HG02571 (cell line): ENCODE measurements around the gene ST3GAL4.
A peak's percentile ranks its signal among the peaks of the same experiment; 100 is the strongest.

Experiments used
- ATAC-seq: cut with Tn5 transposase; IDR thresholded peaks from one replicate; pipeline ENCODE4 v1.9.1; 2021; ENCODE audit warnings: mild to moderate bottlenecking, moderate library complexity; ENCODE audit not compliant: unreplicated experiment

ST3GAL4 gene

GRCh38 chr11:126403022-126403581 is 47.6 kb downstream of the ST3GAL4 start:
- ATAC-seq, result no peak

DNA sequence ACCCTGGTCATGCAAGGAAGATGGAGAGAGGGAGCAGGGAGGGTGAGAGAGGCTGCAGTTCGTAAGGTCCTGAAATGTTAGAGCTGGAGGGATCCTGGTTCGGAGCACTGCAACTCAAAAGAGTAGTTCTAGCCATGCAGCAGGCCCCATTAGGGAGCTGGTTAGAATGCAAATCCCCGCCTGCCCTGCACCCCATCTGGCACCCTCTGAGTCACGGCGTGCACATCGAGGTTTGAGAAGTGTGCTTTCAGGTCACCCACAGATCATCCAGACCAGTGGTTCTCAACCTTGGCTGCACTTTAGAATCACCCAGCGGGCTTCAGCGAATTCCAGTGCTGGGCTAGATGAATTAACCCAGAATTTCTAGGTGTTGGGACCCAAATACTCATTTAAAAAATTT is 48.2 kb downstream of the ST3GAL4 start:
- ATAC-seq, result peak; percentile 98

DNA sequence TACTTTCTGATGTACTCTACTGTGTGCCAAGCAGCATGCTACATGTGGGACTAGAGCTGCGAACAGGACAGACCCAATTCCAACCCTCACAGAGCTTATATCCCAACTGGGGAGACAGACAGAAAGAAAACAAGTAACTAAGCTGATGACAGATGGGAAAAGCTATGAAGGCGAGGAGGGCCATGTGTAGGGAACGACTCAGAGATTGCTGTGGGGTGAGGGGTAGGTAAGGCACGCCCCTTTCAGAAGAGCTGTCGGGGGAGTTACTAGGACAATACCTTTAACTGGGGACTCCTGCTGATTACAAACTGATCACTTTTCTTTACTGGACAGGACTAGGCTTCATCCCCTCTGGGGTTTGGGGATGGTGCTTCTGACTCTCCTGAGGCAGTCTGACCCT is 48.9 kb downstream of the ST3GAL4 start:
- ATAC-seq, result no peak

GRCh38 chr11:126405374-126405773 is 49.9 kb downstream of the ST3GAL4 start:
- no peak for ATAC-seq

DNA sequence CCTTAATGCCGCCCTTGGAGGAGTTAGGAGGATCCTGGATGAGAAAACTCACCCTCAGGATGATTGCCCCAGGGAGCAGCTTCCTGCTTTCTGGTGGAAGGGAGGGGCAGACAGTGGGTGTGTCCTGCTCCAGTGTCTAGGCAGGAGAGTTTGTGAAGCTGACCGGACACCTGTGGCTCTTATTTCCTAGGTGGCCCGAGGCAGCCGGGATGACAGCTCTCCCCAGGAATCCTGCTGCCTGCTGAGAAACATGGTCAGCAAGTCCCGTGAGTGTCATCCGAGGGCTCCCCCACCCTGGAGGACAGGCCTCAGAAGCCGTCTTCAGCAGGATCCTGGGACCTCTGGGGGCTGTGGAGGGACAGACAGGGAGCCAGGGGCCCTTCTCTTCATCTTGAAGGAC is 50.4 kb downstream of the ST3GAL4 start:
- no peak for ATAC-seq

DNA sequence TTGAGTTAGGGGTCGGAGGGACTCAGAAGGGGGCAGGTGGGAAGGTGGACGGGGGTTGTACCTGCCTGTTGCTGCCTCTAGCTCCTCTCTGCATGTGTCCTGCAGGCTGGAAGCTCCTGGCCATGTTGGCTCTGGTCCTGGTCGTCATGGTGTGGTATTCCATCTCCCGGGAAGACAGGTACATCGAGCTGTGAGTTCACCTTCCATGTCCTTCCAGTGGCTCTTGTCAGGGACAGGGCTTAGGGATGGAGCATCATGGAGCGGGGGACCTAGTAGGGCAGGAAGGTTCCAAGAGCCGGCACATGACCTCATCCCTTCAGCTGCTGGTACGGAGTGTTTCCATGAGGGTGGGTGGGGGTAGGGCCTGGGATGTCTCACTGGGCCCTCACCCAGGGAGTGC is 50.9 kb downstream of the ST3GAL4 start:
- no peak for ATAC-seq

DNA sequence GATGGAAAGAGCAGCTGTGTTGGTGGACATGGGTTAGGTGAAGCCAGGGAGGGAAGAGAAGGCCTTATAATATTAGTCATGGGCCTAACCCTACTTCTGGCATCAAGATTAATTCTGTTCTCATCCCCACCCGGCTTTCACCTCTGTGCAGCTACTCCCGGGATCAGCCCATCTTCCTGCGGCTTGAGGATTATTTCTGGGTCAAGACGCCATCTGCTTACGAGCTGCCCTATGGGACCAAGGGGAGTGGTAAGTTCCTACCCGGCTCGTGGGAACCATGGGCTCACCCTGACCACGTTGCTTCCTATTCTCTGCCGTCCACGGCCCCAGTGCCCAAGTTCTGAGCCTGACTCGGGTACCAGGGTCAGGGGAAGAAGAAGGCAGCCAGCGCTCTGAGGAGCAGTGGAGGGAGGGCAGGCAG is 51.6 kb downstream of the ST3GAL4 start:
- no peak for ATAC-seq

DNA sequence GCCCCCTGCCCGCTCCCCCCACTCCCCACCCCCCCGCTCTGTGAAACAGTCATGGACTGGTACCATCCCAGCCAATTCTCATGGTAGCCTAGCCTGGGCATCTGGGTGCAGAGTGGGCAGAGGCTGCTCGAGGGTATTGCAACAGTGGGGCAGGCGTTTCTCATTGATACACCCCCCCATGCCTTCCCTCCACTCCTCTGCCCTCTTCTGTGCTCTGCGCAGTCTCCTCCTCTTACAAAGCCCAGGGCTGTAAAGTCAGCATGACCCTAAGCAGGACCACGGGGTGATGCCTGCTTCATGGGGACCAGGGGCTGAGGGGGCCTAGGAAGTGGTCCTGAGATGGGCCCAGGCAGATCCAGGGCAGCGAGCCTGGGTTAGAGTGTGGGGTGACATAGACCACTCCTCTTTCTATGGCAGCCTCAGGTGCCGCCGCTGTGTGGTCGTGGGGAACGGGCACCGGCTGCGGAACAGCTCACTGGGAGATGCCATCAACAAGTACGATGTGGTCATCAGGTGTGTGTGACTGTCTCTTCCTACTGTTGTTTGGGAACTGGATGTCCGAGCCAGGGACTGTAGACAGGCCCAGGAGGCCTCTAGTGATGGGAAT is 52.3 kb downstream of the ST3GAL4 start:
- no peak for ATAC-seq

DNA sequence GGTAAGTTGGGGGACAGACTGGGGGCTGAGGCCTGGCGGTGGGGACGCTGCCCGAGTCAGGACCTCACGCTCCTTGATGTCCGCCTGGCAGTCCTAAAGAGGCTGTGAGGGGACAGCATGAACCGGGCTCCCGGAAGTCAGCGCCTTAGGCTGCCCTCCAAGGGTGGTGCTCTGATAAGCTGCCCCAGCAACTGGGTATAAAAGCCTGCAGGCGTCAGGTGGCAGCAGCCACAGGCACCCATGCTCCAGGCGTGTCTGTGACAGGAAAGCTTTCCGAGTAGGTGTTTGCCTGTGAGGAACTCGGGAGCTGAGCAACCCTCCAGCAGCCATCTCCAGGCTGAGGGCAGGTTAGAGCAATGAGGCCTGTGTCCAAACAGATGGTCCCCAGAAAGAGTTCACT is 53.0 kb downstream of the ST3GAL4 start:
- no peak for ATAC-seq

- ATAC-seq, result no peak
Measured at GRCh38 chr11:126408901-126409619, 53.6 kb downstream of the ST3GAL4 start.

GRCh38 chr11:126409620-126409985 is 54.1 kb downstream of the ST3GAL4 start:
- ATAC-seq, result no peak

DNA sequence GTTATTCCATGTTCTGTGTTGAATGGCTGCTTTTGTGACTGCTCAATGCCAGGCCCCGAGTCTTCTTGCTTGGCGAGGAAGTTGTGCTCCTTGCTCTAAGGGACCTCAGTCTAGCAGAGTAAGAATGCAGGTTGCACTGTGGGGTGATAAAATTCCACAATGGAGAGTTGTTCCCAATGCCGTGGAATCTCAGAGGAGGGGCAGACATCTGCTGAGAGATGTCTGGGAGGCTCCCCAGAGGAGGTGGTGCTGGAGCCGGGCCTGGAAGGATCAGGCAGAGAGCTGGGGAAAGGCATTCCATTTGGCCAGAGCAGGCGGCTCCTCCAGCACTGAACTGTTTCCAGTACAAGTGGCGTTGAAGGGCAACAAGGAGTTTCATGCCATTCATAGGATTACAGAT is 55.2 kb downstream of the ST3GAL4 start:
- no peak for ATAC-seq

GRCh38 chr11:126411971-126412381 is 56.5 kb downstream of the ST3GAL4 start:
- no peak for ATAC-seq

GRCh38 chr11:126413426-126413825 is 57.9 kb downstream of the ST3GAL4 start:
- no peak for ATAC-seq

GRCh38 chr11:126413843-126414405 is 58.4 kb downstream of the ST3GAL4 start:
- no peak for ATAC-seq

DNA sequence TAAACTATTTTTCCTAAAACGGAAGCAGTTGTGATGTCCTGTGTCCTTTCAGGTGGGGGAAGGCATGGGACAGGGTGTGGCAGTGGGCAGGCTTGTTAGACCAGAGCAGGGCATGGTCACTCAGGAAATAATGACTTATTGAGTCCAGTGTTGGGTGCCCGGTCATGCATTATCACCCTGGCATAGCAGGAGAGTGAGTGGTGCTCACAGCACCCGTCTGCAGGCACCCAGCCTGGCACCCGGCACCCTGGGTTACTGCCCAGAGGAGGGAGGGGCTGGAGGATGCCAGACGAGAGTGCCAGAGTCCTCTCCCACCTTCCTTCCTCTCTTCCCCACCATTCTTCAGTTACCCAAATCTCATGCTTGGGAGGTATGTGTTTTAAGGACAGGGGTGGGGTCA is 59.1 kb downstream of the ST3GAL4 start:
- no peak for ATAC-seq

DNA sequence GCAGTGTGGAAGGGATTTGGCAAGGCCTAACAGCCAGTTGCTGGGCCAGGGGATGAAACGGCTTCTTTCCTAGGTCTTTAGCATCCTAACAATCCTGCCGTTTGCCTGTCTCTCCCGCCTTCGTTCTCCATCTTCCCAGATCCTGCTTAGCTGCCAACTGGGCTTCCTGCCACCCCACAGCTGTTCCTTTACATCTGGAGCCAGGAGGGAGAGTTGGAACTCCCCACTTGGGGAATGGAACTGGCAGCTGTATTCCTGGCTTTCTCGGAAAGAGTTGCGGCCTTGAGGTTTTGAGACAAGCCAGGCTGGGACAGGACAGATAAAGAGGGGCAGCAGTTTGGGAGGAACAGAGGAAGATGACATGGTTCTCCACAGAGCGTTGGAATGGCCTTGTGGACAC is 59.6 kb downstream of the ST3GAL4 start:
- no peak for ATAC-seq

- ATAC-seq, result no peak
Measured at GRCh38 chr11:126415669-126416420, 60.4 kb downstream of the ST3GAL4 start.

DNA sequence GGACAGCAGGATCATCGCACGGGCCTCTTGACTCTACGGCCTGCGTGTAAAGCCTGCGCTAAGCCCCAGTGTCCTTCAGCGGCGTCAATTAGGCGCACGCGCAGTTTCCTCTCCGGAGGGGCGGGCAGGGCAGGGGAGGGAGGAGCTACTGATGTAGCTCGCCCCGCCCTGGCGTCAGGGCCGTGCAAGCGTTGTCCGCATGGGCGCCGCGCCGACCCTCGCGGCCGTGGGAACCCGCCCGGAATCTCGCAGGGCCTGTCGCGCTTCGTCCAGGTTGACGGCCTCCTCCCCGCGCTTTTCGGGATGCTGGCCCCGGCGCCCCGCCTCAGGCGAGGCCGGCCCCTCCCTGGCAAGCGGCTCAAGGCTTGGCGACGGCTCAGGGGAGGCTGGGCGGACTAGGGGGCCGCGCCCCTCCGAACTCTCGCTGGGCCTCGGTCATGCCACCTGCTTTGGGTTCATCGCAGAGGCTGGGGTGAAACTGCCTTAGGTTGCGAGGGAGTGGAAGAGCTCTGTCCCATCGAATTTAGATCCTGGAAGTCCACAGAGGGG is 61.1 kb downstream of the ST3GAL4 start:
- ATAC-seq, result peak; percentile 77

DNA sequence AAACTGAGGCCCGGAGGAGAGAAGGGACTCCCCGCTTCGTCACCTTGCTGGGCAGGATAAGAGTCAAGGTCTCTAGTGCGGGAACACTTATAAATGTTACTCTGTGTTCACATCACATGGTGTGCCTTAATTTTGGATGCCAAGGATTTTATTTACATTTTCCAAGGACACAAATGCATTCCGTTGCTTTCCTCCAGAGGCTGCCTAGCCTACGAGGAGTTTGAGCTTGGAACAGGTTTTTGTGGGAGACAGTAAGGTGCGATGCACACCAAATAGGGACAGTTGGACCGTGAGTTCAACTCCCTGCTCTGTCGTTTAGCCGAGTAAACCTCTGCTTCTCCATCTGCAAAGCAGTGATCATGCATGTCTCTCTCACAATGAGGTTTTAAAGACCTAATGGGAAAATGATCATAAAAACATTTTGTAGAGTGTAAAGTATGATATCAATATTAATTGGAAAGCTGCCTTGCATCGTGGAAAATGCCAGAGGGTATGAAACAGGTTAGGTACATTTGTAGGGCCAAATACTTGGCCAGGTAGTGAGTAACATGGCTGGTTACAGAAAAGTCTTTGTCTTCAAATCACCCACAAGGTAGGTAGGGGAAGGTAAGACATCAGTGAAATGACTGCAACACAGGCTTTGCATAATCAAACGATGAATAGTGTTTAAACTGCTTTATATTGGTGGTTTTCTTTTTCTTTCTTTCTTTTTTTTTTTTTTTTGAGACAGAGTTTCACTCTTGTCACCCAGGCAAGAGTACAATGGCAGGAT is 61.8 kb downstream of the ST3GAL4 start:
- ATAC-seq, result no peak
